Stimulated activated CD8-positive, alpha-beta memory T cell treated with anti-CD3 and anti-CD28 coated beads, Interleukin-15, amount 100 ng/mL, for 1 hour (primary cell): ENCODE data around the gene VSX1.

Experiments used
- DNase-seq: peaks from one replicate; pipeline ENCODE4 v3.0.0-alpha.2; 2020; ENCODE audit warnings: low read depth

The VSX1 gene

DNA sequence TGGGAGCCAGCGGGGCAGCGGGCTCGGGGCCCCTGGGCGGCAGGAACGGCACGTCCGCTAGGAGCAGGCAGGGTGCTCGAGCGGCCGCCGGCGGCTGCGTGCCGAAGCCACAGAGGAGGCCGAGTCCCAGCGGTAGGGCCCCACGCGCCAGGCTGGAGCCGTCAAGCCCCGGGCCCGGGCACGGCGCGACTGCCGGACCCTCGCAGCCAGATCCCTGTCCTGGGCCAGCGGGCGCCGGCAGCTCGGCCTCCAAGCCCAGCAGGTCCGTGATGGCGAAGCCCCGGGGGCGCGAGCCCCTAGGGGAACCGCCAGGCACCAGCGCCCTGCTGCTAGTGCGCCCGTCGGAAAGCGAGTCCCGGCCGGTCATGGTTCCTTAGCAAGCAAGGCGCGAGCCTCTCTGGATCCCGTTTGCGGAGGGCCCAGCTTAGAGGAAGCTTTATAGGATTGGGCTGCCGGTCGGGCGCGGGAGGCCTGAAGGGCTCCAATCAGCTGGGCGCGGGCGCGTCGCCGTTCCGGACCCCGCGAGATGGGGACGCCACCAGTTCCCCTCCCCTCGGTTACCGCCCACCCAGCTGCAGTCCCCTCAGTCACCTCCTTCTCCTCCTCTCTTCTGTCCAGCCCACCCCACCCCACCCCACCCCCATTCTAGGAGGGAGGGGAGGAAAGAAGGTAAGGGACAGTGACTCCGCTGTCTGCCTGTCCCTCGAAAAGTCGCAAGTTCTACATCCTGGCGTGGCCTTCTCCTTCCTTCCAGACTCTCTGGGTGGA, at the start of gene VSX1:
VSX1 (minus strand) TSS at position 412 of the 768 bp plus-strand sequence; CDS start at position 367, 45 bp downstream.
- no peak for DNase-seq

- no peak for DNase-seq
Observed at GRCh38 chr20:25129908-25130307, 48.0 kb upstream of the VSX1 start.

GRCh38 chr20:25129428-25129827, 47.5 kb upstream of the VSX1 start:
- no peak for DNase-seq

- no peak for DNase-seq
Observed at GRCh38 chr20:25128649-25129048, 46.7 kb upstream of the VSX1 start.

- DNase-seq: no peak
Observed at GRCh38 chr20:25127761-25128537, 46.0 kb upstream of the VSX1 start.

- DNase-seq: no peak
Observed at GRCh38 chr20:25126204-25127029, 44.5 kb upstream of the VSX1 start.

- no peak for DNase-seq
Observed at GRCh38 chr20:25125636-25126035, 43.7 kb upstream of the VSX1 start.

- DNase-seq: no peak
Observed at GRCh38 chr20:25120920-25121319, 39.0 kb upstream of the VSX1 start.

- no peak for DNase-seq
Observed at GRCh38 chr20:25120457-25120856, 38.5 kb upstream of the VSX1 start.

GRCh38 chr20:25118529-25118928, 36.6 kb upstream of the VSX1 start:
- no peak for DNase-seq

- DNase-seq: no peak
Observed at GRCh38 chr20:25117990-25118389, 36.0 kb upstream of the VSX1 start.

DNA sequence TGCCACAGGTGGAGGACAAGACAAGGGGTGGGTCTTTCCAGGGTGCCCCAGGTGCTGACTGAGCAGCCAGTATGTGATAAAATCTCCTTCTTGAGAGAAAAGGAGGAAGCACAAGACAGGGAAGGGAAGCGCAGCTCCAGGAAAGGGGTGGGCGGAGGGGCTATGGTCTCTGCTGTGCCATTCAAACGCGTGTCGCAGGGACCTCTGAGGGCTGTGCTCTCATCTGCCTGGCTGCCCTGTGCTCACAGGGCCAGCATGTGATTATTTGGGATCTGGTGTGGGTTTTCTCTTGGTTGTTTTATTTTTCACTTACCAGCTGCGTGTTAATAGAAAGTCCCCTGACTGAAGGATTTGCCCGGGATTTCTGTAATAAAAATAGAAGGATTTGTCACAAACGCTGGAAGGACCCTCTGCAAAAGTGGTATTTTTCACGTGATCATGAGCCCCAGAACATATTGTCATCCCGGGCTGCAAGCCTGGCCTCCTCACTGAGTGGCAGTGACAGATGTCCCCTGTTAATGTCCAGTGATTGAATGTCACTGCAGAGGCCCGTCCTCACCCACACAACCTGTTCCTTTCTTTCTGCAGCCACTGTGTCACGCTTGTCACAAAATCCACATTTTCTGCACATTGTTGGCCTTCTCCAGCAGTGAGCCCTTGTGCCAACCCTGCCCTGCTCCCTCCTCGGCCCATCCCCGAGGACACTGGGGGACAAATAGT, 35.0 kb upstream of the VSX1 start:
- DNase-seq: no peak

- no peak for DNase-seq
Observed at GRCh38 chr20:25103526-25103925, 21.6 kb upstream of the VSX1 start.

DNA sequence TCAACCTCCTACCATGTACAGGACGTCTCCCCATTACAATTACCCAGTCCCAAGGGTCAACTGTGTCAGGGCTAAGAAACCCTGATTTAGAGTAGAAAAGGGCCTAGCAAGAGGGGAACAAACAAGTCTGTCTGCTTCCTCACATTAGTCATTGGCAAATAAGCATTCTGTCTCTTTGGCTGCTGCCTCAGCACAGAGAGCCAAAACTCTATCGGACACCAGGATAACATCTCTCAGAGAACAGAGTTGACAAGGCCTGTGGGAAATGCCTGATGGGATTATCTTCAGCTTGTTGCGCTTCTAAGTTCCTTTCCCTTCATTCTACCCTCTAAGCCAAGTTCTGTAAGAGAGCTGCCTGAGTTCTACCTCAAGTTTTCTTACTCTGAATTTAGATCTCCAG, 19.0 kb upstream of the VSX1 start:
- DNase-seq: no peak

DNA sequence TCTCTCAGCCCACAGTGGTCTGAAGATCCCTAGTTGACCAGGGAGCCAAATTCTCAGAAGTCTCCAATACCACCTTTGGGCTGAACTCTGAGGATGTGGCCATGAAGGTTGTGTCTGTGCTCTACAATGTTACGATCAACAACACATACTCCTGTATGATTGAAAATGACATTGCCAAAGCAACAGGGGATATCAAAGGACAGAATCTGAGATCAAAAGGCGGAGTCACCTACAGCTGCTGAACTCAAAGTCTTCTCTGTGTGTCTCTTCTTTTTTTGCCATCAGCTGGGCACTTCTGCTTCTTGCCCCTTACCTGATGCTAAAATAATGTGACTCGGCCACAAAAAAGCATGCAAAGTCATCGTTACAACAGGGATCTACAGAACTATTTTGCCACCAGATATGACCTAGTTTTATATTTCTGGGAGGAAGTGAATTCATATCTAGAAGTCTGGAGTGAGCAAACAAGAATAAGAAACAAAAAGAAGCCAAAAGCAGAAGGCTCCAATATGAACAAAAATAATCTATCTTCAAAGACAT, 17.7 kb upstream of the VSX1 start:
- no peak for DNase-seq

GRCh38 chr20:25097498-25097897, 15.6 kb upstream of the VSX1 start:
- no peak for DNase-seq

GRCh38 chr20:25090492-25091429, 8.8 kb upstream of the VSX1 start:
- DNase-seq: peak; percentile 38

GRCh38 chr20:25089662-25090061, 7.7 kb upstream of the VSX1 start:
- DNase-seq: no peak

DNA sequence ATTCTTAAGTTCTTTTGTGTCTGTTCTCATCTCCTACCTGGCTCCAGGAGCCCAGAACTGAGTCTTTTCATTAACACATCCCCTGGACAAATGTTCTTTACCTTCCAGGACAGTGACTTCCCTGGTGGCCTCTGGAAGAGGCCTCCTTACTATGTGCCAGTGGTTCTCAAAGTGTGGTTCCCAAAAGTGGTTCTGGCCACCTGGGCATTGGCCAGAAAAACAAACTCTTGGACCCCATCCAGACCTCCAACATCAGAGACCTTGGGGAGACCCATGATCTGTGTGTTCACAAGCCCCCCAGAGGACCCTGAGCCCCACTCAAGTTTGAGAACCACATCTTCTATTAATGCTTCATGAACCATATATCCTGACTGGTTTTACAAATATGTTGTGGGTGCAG, 7.2 kb upstream of the VSX1 start:
- no peak for DNase-seq

- DNase-seq: no peak
Observed at GRCh38 chr20:25088267-25088666, 6.3 kb upstream of the VSX1 start.
